ENCODE data around the gene HAND1.

HAND1 gene

GRCh38 chr5:154451957-154452356 lies 26.1 kb downstream of the HAND1 start:
- no peak for DNase-seq (ENCODE audit: low read depth)

DNA sequence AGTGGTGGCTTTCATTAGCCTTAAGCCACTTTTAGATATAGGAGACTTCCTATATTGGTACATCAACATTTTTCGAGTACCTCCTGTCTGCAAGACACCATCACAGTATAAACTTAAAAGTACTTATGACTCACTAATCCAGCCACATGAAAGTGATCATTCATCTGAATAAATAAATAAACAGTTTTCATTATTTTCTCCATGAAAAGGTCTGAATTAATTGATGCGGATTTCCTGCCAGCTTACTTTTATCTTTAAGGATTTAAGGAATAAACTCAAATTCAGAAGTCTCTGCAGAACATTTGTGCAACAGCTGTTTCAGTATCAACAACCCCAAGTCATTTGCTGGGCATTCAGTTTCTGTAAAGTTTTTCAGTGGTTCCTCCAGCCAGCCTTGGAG lies 28.2 kb downstream of the HAND1 start:
- no peak for DNase-seq (ENCODE audit: low read depth)

- no peak for DNase-seq (ENCODE audit: low read depth)
Observed at GRCh38 chr5:154447089-154447725, 30.8 kb downstream of the HAND1 start.

DNA sequence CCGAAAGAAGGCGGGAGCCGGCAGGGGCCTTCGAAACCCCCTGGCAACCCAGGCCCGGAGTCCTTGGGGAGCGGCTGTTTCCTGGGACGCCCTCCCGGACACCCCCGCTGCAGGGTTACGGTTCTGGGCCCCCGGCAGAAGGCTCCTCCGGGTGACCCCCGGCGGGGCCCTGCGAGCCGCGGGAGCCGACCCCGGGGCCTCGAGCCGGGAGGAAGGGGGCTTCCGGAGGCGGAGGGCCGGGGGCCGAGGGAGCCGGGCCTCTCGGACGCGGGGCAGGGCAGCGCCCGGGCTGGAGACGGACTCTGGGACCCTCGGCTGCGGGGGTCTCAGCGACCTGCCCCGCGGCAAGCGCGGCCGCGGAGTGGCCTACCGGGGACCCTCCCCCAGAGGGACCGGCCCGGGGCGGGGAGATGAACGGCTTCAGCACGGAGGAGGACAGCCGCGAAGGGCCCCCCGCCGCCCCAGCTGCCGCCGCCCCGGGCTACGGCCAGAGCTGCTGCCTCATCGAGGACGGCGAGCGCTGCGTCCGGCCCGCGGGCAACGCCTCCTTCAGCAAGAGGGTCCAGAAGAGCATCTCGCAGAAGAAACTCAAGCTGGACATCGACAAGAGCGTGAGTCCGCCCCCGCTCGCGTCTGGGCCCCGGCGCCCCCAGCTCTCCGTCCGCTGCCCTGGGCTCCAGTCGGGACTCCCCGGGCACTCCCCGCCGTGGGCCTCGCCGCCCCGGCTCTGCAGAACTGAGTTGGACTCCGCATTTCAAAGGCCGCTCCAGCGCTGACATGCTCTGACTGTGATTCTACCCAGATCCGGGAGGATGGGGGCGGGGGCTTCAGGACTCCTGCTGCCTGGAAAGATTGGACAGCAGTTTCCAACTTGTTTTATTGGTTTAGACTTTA lies 31.6 kb downstream of the HAND1 start:
- peak; percentile 8 for DNase-seq (ENCODE audit: low read depth)

DNA sequence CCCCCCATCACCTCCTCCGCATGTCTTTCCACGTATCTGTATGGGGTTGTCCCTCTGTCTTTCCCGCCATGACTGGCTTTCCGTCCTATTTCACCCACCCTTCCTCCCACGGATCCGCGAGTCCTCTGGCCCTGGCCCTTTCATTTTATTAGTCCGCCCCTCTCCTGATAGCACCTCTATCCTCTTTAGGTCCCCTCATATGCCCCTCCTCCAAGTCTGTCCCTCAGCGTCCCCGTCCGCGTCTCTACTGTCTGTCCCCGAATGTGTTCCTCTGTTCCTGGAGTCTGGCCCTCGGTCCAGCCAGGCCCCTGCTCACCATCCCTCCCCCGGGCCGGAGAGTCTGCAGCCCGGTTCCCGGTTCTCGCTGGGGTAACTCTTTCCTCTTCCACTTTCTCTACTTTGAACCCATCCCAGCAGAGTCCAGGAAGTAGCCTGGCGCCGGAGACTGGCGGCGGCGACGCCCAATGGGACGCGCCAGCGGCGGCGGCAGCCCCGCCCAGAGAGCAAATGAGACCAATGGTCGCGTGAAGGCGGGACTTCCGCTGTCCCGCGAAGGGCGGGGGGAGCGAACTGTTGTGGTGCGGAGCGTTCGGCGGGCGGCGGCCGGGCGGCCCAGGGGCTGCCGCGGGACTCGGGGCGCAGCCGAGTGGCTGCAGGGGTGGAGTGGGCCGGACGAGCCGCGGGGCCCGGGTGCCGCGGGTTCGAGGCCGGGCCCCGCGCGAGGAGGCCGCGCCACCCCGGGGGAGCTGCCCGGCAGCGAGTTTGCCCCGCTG lies 32.4 kb downstream of the HAND1 start, which contains the start of gene SAP30L:
SAP30L (plus strand) TSS at position 576 of the 773 bp plus-strand sequence. CDS start 608 bp downstream, outside the sequence.
- peak; percentile 94 for DNase-seq (ENCODE audit: low read depth)

GRCh38 chr5:154444556-154445421 lies 33.2 kb downstream of the HAND1 start:
- peak; percentile 1 for DNase-seq (ENCODE audit: low read depth)

DNA sequence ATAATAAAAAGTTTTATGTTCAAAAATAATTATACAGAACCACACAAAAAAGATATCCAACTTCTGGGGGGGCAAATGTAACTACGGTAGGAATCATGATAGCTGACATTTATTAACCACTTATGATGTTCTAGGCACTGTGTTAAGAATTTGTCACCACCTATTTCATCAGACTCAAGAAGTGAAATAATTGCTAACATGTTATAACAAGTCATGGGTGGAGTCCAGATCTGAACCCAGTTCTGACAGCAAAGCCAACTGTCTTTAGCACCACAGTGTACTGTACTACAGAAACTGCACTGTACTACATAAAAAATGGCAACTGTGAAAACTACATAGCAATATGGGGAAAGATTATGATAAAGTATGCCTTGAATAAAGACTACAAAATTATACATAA lies 35.2 kb downstream of the HAND1 start:
- DNase-seq (ENCODE audit: low read depth) = no peak

- no peak for DNase-seq (ENCODE audit: low read depth)
Observed at GRCh38 chr5:154440540-154440939, 37.5 kb downstream of the HAND1 start.

- no peak for DNase-seq (ENCODE audit: low read depth)
Observed at GRCh38 chr5:154437281-154437965, 40.6 kb downstream of the HAND1 start.

GRCh38 chr5:154435226-154435625 lies 42.8 kb downstream of the HAND1 start:
- no peak for DNase-seq (ENCODE audit: low read depth)

DNA sequence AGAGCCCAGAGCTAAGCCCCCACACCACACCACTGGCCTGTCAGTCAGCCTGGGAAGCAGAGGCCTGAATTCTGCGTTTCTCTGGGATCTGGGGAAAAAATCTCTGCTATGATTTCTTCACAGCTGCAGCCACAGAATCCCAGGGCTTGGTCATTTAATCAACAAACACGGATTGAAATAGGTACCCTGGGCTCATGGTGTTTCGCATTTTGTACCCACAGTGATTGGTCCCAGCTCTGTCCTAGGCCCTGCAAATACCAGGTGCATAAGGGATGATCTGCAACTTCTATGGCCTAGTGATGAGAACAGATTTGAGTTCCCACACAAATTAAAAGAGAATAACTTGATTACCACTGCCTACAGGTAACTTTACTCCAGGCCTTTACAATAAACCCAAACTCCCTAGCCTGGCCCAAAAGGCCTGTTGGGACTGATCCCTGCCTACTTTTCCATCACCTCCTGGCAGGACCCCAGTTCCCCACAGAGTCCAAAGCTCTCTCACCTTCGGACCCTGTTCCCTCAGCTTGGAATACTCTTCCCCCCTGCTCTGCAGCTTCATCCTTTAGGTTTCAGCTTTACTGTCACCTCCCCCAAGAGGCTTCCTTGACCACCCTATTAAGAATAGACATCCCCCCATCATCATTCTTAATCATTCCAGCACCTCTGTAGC lies 46.9 kb downstream of the HAND1 start:
- no peak for DNase-seq (ENCODE audit: low read depth)

- no peak for DNase-seq (ENCODE audit: low read depth)
Observed at GRCh38 chr5:154430466-154430865, 47.6 kb downstream of the HAND1 start.

DNA sequence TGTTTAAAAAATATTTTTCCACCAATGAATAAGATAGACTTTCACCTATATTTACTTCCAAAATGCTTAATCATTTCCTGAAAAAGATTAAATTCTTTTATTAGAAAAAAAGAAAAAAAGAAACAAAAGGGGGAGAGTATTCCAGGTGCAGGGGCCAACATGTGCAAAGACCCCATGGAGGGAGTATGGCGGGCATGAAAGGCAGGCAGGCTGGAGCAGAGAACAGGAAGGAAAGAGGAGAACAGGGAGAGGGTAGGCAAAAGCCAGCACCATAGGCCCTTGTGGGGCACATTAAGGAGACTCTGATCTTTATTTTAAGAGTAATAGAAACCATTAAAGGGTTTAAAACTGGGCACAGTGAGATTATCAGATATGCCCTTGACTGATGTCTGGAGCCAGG lies 48.7 kb downstream of the HAND1 start:
- no peak for DNase-seq (ENCODE audit: low read depth)

- DNase-seq (ENCODE audit: low read depth) = no peak
Observed at GRCh38 chr5:154428208-154428607, 49.8 kb downstream of the HAND1 start.

All from stimulated activated CD8-positive, alpha-beta memory T cell treated with anti-CD3 and anti-CD28 coated beads, Interleukin-12 subunit alpha, Interleukin-12 subunit beta, amount 100 ng/mL, for 4 hours (primary cell).